HCT116 (cell line): ENCODE results near the gene SECTM1.

Experiments used
- CBX3 ChIP-seq: IDR thresholded peaks from 2 replicates; pipeline ENCODE4 v1.6.1; 2012; ENCODE audit warnings: low read depth
- CTCF ChIP-seq, 3 experiments: fragments of 200-600 bp in 1 of 3; sonication (generic) in 1 of 3; IDR thresholded peaks in 2 of 3; conservative IDR thresholded peaks in 1 of 3; 2 replicates each; pipeline ENCODE4 v1.5.1; 2012 to 2017; ENCODE audit warnings: low read depth in 2 of 3, low read length in 2 of 3, antibody characterized with exemption in 1 of 3, borderline replicate concordance in 1 of 3, control low read depth in 1 of 3, mild to moderate bottlenecking in 1 of 3, mixed read lengths in 1 of 3, mixed run types in 1 of 3, moderate library complexity in 1 of 3; ENCODE audit not compliant: insufficient read depth in 1 of 3
- POLR2A ChIP-seq: IDR thresholded peaks from 2 replicates; pipeline ENCODE4 v1.7.0; 2011; ENCODE audit warnings: borderline replicate concordance; ENCODE audit not compliant: insufficient read depth, insufficient read length; ENCODE audit errors: extremely low read depth

DNA sequence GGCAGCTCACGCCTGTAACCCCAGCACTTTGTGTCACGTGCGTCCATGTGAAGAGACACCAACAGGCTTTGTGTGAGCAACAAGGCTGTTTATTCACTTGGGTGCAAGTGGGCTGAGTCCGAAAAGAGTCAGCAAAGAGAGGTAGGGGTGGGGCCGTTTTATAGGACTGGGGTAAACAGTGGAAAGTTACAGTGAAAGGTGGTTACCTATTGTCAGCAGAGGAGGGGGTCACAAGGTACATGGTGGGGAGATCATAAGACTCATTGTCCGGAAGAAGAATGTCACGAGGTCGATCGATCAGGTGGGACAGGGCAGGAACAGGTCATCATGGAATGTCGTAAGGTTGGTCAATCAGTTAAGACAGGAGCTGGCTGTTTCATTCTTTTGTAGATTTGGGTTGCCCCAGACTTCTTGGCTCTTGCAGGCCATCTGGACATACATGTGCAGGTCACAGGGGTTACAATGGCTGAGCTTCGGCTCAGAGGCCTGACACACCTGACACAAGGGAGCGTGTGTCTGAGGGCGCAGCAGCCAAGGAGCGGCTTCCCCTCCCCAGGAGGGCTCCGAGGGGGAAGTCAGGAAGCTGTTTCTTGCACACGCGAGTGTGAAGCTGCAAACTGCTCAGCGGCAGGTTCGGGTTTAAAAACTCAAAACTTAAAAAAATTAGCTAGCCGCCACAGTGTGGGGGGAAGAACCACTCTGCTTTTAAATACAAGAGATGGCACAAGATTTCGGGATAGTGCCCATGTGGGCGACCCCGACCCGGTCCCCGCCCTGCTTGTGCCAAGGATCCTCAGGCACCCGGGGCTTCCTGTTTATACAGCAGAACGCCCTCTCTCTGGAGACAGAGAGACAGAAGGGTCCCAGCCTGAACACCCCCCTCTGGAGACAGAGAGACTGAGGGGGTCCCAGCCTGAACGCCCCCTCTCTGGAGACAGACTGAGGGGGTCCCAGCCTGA, 13.1 kb upstream of the SECTM1 start:
- TF ChIP-seq POLR2A = no peak
- TF ChIP-seq CTCF (IDR thresholded peaks at IDR 0.05 in 2 of 3, conservative IDR thresholded peaks at IDR 0.05 in 1 of 3; ENCODE audit: borderline replicate concordance in 1 of 3, insufficient read depth in 1 of 3, low read depth in 2 of 3, low read length in 2 of 3) = no peak
- TF ChIP-seq CBX3 = no peak
